ENCODE data around the gene TMEM121. TPM values are rescaled to one million over a fixed set of nuclear protein-coding genes. Genes with fewer than 3 reads are reported as not detected.

TMEM121 gene
- total RNA-seq, 1 donor from 2014 or later = 4.0 TPM

DNA sequence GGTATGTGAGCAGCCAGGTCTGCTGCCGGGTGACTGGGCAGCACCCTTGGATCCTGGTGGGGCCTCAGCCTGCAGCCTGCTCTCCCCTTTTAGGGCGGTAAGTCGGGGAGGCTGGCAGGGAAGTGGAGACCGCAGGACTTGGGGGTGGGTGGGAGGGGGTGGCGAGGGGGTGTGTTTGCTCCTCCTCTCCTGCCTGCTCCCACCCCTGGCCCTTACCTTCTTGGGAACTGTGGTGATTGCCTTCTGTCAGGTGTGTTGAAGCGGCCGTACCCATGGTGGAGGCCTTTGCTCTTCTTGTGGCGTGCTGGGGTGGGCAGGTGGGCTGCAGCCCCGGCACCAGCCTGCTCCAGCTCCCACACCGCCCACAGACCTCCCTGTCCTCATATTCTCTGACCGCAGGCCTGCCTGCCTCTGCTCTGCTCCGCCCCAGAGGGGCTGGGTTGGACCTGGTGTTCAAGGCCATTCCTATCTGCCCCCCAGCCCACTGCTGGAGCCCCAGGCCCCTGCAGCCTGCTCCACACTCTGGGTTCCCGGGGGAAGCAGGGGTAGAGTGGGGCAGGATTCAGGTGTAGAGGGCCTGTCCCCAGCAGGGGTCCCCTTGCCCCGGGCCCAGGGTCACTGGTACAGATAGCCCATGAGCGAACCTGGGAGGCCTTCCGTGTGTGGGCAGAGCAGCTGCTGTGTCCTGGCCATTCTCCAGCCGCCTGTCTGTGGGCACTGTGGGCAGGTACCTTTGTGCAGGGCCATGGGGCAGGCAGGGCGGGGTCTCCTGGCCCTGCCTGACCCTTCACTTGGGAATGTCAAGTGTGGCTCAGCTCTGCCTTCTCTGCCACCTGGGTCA lies 30.2 kb upstream of the TMEM121 start:
- intact Hi-C loops (cut with micrococcal nuclease) = no loop called here
- ATAC-seq = no peak
- DNase-seq = peak; percentile 30

DNA sequence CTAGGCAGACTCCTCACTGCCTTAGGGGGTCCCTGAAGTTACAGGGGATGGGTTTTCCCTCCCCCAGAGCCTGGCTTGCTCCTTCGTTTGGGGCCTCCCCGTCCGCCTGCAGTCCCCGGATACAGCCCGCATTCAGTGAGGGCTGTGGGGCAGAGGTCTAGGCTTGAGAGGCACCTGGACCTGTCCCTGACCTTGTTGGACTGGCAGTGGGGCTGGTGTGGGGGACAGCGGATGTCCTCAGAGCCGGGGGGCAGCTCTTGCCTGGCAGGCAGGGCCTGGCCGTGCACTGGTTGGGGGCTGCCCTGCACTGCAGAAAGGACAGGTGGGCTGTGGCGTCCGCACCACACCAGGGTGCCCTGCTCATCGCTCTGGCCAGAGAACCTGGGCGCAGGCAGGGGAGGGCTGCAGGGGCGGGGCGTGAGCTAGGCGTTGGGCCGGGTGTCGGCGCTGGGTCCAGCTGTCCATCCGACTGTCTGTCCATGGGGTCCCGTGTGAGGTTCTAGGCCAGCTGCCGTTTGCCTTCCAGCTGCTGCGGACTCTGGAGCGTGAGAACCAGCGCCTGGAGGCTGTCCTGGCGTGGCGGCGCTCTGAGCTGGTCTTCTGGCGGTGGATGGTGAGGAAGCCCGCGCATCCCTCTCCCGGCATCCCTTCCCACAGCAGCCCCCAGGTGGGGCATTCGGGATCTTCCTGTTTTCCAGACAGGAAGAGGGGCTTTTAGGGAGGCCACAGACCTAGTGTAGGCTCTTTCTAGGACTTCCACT lies 29.4 kb upstream of the TMEM121 start:
- intact Hi-C loops (cut with micrococcal nuclease) = no loop called here
- no peak for ATAC-seq
- DNase-seq = peak; percentile 28

DNA sequence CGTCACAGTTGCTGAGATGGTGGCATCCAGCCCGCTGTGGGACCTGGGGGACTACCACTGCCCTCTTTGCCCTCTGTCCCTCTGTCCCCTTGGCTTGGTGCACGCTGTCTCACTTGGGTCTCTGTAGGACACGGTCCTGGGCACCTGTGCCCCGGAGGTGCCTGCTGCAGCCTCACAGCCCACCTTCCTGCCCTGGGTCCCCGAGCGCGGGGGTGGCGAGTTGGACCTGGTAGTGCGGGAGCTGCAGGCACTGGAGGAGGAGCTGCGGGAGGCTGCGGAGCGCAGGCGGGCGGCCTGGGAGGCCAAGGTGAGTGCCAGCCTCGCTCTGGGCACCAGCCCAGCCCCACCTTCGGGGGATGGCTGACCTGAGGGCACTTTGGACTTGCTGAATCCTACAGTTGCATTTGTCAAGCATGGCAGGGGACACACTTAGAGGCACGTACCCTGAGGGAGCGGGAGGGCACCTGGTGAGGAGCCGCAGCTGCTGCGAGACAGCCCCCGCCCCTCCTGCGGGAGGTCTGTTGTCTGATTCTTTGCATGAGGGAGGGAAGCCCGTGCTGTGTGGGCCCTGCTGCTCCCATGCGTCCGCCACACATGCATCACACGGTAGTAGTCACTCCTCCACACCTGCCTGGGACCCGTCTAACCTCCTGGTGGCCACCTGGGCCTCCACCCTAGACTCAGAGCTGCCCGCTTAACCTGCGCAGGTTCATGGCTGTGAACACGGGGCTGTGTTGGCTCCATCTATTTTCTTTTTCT lies 28.5 kb upstream of the TMEM121 start:
- intact Hi-C loops (cut with micrococcal nuclease) = no loop called here
- ATAC-seq (no peak), DNase-seq (peak; percentile 19)

DNA sequence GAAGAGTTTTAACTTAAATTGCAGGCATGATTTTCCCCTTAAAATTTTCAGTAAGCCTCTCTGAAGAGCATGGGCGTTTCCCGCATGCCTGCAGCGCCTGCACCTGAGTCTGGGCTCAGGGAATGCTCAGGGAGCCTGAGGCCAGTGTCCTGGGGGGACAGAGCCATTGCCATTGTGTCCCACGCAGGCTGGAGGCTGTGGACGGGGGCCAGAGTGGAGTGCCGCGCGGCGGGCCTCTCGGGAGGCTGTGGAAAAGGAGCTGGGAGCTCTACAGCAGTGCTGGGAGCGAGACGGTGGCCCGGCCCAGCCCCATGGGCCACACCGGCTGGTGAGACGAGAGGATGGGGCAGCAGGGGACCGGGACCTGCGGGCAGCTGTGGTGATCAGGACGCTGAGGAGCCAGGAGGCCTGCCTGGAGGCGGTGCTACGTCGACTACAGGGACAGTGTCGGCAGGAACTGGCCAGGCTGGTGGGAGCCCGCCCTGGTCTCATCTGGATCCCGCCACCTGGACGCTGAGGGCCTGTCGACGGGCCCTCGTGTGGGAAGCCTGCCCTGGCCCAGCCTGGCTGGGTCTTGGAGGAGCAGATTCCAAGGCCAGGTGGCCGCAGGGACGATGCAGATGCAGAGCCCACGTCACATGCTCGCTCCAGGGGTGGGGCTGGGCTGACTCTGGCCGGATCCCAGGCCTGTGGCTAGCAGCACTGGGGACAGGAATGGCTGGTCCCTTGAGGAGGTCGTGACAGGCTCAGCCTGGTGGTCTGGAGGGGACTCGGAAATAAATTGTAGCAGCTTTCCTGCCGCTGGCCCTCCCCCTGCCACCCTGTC lies 27.7 kb upstream of the TMEM121 start:
- intact Hi-C loops (cut with micrococcal nuclease) = no loop called here
- DNase-seq (peak; percentile 25), ATAC-seq (no peak)

DNA sequence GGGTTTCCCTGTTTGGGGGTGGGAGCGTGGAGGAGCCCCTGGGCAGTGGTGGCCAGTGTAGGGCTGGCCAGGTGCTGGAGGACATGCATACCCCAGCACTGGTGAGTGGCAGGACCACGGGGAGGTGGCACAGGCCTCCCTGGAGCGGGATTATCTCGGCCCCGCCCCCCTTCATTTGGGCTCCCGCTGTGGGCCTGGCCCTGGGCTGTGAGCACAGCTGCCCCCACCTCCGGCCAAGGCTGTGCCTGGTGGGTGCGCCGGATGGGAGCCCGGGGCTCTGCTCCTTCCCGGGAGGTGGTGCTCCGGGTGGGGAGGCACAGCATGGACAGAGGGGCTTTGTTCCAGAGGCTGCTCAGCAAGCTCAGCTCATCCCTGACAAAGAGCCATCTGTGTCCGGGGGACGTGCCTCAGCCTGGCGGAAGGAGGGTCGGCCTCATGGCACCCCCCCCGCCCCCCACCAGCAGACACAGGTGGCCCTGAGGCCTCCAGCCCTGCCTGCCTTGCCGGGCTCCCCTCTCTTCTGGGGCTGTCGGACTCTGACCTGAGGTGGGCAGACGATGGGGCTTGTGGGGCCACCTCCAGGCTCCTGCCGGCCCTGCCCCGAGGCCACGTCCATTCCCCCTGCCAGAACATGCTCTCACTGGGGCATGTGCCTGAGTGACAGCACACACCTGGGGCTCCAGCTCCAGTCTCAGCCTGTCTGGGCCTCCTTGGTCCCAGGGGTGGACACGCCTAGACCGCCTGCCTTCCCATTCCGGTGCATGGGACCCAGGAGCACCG lies 26.9 kb upstream of the TMEM121 start:
- intact Hi-C loops (cut with micrococcal nuclease) = no loop called here
- no peak for ATAC-seq
- no peak for DNase-seq

DNA sequence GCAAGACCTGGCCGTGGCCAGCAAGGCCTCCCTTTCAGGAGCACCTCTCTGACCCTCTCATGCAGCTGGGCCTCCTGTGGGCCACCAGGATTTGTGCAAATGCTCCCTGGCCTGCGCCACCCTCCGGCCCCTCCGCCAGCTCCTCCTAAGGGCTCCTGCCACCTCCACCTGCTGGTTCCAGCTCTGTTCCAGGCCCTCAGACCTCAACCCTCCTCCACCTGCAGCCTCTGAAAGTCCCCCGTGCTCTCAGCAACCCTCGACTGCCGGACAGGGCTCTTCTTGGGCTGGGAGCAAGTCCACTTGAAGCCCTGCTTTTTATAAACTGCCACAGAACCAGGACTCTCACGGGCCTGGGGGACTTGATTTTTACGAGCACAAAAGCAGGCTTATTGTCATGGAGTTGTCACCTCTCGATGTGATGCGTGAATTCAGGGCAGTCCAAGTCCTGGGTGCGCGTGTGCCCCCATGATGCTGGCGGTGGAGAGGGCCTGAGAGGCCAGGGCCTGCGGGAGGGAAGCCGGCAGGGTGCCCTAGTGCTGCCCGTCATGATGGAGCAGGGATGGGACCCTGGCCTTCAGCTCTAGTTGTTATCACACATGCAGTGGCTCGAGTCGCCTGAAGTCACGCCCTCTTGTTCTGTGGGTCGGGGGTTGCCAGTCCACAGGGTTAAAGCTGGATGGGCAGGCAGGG lies 26.2 kb upstream of the TMEM121 start:
- DNase-seq (no peak), ATAC-seq (no peak)
- intact Hi-C loops (cut with micrococcal nuclease) = no loop called here

DNA sequence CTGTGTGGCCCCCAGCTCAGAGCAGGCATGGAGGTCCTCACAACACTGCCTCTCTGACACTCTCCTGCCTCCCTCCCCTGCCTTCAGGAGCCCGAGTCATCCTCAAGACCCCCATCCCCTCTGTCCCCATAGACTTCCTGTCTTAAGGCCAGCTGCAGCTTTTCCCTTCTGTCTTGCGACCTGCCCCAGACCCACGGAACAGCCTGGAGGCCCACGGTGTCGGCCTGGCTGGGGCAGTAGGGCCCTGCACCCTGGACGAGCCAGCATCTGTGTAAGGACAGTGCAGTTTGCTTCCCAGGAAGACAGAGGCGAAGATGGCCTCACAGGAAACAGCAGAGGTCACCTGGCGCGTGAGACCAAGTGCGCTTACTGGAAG lies 25.7 kb upstream of the TMEM121 start:
- intact Hi-C loops (cut with micrococcal nuclease) = no loop called here
- no peak for DNase-seq

DNA sequence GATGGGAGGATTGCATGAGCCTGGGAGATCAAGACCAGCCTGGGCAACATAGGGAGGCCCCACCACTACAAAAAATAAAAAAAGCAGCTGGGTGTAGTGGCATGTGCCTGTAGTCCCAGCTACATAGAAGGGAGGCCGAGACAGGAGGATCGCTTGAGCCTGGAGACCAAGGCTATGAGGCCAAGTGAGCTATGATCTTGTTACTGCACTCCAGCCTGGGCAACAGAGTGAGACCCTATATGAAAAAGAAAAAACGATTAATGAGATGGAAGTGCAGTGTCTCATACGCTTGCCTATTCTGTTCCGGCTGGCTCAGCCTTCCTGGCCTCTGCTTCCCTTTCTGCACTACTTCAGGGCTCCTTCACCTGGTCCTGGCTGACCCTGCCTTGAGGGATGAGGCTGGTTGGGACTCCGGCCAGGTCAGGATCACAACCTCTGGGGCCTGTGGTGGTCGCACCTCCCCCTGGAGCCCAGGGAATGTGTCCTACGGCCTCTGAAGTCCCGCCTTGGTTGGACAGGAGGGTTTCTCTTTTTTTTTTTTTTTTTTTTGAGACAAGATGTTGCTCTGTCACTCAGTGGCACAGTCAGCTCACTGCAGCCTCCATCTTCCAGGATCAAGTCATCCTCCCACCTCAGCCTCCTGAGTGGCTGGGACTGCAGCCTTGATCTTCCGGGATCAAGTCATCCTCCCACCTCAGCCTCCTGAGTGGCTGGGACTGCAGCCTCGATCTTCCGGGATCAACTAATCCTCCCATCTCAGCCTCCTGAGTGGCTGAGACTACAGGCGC lies 24.7 kb upstream of the TMEM121 start:
- no peak for DNase-seq
- intact Hi-C loops (cut with micrococcal nuclease) = no loop called here
- no peak for ATAC-seq

More for the DNA sequence above, 25.7 kb upstream of the TMEM121 start:
- ATAC-seq = no peak

DNA sequence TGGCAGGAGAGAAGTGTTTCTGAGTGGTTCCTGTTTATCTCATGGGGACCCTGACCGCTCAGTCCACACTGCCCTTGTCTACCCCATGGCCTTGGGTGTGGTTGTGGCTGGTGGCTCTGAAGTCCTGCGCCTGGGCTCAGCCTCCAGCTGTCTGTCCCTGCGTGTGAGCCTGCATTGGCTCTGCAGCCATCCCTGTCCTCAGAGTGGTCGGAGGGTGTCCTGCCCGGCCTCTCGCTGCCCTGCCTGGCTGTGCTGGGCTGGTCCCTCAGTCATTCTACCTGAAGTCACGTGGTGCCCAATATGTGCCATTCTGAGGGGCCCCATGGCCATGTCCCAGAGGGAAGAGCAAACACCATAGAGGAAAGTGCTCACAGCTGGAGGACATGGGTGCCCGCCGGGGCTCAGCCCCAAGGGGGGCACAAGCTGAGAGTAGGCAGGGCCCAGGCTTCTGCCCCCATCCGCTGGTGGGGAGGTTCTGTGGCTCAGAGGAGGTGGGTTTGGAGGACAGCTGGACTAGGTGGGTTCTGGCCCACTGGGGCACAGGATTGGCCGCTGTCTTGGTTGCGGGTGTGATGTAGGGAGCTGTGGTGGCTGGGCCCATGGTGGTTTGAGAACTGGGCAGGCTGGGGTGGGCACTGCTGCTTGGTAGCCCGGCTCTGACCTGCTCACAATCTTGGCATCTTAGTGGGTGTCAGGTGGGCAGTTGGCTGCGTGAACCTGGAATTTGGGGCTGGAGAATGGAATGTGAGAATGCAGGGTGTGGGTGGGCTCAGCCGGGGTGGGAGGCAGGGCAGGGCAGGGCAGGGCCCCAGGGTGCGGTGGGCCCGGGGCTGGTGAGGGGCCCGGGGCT lies 23.7 kb upstream of the TMEM121 start:
- DNase-seq = no peak
- intact Hi-C loops (cut with micrococcal nuclease) = no loop called here
- no peak for ATAC-seq

DNA sequence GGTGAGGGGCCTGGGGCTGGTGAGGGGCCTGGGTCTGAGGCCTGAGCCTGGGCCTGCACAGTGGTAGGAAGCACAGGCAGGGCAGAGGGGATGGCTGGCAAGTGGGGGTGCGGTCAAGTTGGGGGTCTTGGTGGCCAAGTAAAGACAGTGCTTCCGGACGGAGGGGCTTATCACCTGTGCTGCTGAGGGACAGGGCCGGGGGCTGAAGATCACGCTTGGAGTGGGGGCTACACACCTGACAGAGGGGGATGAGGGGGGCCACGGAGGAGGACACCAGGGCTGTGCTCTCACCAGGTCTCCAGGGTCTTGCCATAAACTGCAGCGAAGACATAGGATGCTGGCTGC lies 23.1 kb upstream of the TMEM121 start:
- no peak for ATAC-seq
- intact Hi-C loops (cut with micrococcal nuclease) = no loop called here
- DNase-seq = no peak

DNA sequence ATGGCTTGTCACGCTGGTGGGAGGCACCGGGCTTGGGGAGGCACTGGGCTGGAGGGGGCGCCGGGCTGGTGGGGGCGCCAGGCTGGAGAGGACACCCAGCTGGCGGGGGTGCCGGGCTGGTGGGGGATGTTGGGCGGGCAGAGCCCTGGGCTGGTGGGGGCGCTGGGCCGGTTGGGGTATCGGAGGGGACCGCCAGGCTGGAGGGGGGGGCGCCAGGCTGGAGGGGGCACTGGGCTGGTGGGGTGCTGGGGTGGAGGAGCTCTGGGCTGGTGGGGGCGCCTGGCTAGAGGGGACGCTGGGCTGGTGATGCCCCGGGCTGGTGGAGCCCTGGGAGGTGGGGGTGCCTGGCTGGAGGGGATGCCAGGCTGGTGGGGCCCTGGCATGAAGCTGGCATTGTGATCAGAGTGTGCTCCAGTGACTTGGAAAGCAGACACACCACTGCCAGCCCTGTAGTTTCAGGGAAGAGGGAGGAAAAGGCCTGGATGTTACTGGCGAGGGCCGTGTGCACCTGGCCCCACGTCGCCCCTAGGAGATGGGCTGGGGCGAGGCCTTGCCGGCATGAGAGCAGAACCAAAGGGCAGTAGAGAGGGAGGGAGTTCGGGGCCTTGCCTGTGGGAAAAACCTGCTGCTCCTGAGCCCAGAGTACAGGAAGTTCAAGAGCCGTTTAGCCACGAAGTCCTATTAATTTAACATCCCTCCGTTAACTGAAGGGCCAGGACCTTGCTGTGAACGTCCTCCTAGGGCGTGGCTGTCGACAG lies 22.3 kb upstream of the TMEM121 start:
- intact Hi-C loops (cut with micrococcal nuclease) = no loop called here
- DNase-seq = no peak
- no peak for ATAC-seq

DNA sequence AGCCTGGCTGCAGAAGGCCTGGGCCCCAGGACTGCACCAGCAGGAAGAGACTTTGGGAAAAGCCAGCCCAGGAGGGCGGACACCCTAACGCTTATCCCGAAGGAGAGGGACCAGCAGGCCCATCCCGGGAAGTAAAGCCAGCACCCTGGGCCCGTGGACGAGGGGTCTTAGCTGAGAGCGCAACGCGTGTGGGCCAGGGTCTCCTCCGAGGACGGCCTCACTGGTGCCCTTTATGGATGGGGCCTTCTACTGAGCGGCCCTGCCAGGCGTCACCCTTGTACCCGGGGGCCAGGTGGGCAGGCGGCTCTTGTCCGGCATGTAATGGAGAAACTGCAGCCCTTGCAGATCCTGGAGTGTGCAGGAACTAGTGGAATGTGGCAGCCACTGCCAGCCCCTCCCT lies 21.3 kb upstream of the TMEM121 start:
- no peak for ATAC-seq
- peak; percentile 29 for DNase-seq
- intact Hi-C loops (cut with micrococcal nuclease) = no loop called here

DNA sequence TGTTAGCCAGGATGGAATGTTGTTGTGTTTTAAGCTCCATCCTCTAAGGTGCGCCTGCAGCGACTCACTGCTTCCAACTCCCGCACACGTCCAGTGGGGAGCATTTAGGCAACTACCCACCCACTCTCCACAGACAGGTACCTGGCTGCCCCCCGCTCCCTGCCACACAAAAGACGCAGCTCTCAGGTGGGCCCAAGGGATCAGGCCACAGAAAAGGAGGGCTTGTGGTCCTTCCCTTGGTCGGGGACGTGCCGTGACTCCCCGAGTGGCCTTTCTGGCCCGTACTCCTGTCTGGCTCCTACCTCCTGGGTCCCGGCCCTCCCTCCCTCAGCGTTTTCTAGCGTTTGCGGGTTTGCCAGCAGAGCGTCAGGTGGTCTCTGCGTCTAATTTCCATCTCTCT lies 19.1 kb upstream of the TMEM121 start:
- ATAC-seq = no peak
- no peak for DNase-seq
- intact Hi-C loops (cut with micrococcal nuclease) = no loop called here

DNA sequence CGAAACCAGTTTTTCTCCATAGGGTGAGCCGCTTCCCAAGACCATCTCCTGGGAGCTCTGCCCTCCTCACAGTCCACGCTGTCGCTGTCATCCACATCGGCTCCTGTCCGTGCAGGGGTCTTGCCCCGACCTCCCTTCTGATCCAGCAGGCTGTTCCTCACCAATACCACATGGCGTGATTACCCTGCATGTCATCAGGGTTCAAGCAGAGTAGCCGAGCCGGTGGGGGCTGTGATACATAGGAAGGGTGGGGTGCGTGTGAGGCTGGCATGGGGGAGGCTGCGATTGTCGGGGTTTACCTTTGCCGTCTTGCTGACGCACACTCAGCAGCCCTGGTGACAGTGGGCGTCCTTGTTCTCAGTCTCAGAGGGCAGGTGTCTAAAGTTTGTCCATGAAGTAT lies 18.3 kb upstream of the TMEM121 start:
- DNase-seq (no peak), ATAC-seq (no peak)
- intact Hi-C loops (cut with micrococcal nuclease) = no loop called here

DNA sequence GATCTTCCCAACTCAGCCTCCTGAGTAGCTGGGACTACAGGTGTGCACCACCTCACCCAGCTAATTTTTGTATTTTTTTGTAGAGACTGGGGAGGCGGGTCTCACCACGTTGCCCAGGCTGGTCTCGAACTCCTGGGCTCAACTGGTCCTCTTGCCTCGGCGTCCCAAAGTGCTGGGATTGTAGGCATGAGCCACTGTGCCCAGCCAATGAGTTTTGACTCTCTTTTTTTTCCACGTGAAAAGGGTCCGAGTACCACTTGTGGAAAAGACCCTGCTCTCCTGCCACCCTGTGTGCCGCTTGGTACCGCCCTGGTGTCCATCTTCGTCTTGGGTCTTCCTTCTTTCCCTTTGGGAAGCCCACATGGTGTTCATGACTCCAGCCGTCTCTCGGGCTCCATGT lies 17.8 kb upstream of the TMEM121 start:
- ATAC-seq (no peak), DNase-seq (no peak)
- intact Hi-C loops (cut with micrococcal nuclease) = no loop called here

DNA sequence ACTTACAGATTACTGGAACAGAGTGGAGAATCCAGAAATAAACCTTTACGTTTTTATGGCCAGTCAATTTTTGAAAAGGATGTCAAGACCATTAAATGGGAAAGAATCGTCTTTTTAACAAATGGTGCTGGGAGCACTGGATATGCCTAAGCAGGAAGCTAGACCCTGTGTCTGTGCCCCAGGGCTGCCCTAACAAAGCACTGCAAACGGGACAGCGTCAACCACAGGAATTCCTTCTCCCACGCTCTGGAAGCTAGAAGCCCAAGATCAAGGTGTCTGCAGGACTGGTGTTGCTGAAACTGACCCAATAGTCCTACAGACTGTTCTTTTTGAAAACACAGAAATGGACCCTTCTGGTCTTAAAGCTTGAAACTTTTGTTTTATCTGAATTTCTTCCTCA lies 9.3 kb upstream of the TMEM121 start:
- DNase-seq (no peak), ATAC-seq (no peak)
- intact Hi-C loops (cut with micrococcal nuclease) = no loop called here
